Fibroblast of upper back skin (primary cell): ENCODE results near the gene RCCD1.

Source experiments
- DNase-seq: peaks from one replicate; pipeline ENCODE4 v3.0.0-alpha.2; 2013

The RCCD1 gene

GRCh38 chr15:90945091-90945490, 9.6 kb upstream of the RCCD1 start:
- DNase-seq, result no peak

DNA sequence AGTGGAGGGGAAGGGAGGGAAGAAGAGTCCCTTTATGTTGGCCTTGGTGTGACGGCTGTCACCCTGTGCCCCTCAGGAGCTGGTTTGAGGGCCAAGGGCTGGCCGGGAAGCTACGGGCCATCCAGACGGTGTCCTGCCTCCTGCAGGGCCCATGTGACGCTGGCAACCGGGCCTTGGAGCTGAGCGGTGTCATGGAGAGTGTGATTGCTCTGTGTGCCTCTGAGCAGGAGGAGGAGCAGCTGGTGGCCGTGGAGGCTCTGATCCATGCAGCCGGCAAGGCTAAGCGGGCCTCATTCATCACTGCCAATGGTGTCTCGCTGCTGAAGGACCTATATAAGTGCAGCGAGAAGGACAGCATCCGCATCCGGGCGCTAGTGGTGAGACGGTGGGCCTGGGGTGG, 8.1 kb upstream of the RCCD1 start:
- no peak for DNase-seq

- DNase-seq, result no peak
Measured at GRCh38 chr15:90946941-90947576, 7.6 kb upstream of the RCCD1 start.

GRCh38 chr15:90947577-90948357, 6.9 kb upstream of the RCCD1 start:
- DNase-seq, result no peak

DNA sequence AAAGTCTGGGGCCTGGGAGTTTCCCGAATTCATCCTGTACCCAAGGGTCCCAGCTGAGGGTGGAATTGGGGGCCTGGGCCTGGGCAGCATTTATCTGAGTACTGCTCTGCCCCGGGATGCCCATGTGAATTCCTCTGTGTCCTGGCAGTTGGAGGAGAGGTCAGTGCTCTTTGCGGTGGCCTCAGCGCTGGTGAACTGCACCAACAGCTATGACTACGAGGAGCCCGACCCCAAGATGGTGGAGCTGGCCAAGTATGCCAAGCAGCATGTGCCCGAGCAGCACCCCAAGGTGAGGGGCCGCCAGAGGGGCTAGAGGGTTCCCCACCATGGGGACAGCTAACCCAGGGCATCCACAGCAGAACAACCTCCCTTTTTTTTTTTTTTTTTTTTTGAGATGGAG, 6.2 kb upstream of the RCCD1 start:
- no peak for DNase-seq

DNA sequence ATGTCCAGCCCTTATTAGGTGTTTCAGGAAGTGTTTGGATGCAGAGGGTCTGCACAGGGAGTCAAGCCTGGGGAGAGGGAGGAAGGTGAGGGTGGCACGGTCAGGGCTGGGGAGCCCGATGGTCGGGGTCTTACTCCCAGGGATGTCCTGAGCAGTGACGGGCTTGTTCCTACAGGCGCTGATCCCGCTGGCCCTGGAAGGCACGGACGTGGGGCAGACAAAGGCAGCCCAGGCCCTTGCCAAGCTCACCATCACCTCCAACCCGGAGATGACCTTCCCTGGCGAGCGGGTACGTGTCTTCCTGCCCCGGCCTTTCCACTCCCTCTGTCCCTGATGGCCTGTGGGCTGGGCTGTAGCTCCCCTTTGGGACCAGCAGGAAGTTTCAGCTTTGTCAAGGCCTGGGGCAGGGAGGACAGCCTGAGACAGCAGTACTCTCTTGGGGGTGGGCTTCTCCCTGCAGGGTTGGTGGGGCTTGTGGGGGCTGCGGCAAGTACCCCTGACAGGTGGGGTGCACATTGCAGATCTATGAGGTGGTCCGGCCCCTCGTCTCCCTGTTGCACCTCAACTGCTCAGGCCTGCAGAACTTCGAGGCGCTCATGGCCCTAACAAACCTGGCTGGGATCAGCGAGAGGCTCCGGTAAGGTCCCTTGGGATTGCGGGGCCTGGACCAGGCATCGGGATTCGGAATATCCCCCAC, 4.6 kb upstream of the RCCD1 start:
- no peak for DNase-seq

- DNase-seq, result no peak
Measured at GRCh38 chr15:90950676-90951075, 4.0 kb upstream of the RCCD1 start.

GRCh38 chr15:90952901-90953677, 1.6 kb upstream of the RCCD1 start:
- DNase-seq, result no peak

GRCh38 chr15:90953947-90954711, 555 bp upstream of the RCCD1 start:
- DNase-seq, result no peak

GRCh38 chr15:90955624-90956273, 1.1 kb downstream of the RCCD1 start:
- DNase-seq, result no peak

DNA sequence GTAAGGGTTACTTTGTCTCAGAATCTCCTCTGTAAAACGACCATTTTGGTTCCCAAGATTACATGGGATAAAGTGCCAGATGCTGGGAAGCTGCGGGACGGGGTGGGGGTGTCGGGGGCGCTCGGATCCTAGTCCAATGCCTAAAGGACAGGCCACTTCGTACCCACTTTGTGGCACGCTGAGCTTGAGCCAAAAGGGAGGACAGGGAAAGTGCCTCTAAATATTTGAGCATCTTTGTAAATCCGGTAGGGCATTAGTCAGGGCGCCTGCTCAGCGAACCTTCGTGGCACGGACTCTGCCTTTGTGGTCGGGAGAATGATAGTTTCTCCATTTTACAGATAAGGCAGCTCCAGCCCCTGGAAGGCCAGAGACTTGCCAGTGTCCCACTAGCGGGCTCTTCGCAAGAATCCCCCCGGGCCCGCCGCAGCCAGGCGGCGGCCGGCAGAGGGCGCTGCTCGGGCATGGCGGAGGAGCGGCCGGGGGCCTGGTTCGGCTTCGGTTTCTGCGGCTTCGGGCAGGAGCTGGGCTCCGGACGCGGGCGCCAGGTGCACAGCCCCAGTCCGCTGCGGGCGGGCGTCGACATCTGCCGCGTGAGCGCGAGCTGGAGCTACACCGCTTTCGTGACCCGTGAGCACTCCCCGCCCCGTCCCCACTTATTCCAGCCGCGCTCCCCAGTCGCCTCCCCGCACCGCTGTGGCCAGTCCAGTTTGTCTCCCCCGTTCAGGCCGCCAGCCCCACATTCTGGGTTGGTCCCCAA, 1.8 kb downstream of the RCCD1 start:
- DNase-seq, result peak; percentile 66

DNA sequence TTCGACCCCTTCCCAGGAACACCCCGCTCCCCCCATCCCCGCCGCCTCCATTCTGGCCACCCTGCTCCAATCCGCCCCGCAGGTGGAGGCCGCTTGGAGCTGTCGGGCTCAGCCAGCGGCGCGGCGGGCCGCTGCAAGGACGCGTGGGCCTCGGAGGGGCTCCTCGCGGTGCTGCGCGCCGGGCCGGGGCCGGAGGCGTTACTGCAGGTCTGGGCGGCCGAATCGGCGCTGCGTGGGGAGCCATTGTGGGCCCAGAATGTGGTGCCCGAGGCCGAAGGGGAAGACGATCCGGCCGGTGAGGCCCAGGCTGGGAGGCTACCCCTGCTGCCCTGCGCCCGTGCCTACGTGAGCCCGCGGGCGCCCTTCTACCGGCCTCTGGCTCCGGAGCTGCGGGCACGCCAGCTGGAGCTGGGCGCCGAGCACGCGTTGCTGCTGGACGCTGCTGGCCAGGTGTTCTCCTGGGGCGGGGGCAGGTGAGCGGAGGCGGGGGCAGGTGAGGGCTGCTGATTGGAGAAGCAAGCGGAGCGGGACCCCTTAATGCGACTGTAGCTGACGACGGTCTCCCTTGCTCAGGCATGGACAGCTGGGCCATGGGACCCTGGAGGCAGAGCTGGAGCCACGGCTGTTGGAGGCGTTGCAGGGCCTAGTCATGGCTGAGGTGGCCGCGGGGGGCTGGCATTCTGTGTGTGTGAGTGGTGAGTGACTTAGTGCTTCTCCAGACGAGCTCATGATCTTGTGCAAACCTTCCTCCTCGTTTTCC, 2.5 kb downstream of the RCCD1 start:
- DNase-seq, result peak; percentile 27

- no peak for DNase-seq
Measured at GRCh38 chr15:90957791-90958190, 3.1 kb downstream of the RCCD1 start.

GRCh38 chr15:90959028-90959595, 4.4 kb downstream of the RCCD1 start:
- no peak for DNase-seq

DNA sequence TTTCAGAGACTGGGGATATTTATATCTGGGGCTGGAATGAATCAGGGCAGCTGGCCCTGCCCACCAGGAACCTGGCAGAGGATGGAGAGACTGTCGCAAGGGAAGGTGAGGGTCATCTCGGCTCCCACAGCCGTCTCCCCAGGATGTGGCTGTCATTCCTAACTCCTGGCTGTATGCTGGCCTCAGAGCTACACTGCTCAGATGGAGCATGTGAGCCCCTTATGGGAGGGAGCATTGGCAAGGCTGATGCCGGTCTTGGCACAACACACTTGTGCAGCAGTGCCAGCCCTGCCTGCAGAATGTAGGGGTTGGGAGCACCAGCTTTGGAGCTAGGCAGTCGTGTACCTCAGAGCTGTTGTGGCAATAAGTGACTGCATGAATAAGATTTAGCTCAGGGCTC, 5.2 kb downstream of the RCCD1 start:
- no peak for DNase-seq

- DNase-seq, result no peak
Measured at GRCh38 chr15:90960298-90961091, 5.8 kb downstream of the RCCD1 start.

- no peak for DNase-seq
Measured at GRCh38 chr15:90962021-90962420, 7.3 kb downstream of the RCCD1 start.

DNA sequence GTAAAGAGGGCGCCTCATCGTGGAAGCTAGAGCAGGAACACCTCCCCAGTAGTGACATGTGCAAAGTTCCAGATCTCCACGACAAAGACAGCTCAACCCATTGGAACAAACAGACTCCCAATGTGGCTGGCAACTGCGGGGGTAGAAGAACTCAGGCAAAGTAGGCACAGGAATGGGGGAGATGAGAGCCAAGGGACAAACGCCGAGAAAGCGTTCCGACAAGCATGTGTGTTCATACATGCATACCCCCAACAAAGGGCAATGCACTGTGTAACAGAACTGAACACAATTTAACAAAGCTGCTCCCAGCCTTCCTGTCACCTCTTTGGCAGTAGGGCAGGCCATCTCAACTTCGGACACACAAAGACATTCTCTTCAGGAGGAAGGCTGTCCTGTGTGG, 11.6 kb downstream of the RCCD1 start:
- DNase-seq, result no peak

DNA sequence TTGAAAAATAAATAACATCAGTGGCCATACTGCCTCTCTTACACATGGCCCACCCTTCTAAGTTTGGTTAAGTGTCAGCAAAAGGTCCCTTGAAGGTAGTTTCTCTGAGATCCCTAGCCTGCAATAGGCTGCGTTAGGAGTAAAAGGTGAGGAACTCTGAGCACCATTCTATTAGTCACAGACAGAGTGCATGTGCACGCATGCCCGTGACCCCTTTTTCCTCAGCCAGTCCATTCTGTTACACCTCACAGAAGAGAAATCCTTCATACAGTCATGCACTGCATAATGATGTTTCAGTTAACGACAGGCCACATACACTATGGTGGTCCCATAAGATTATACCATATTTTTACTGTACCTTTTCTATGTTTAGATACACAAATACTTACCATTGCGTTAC, 12.5 kb downstream of the RCCD1 start:
- DNase-seq, result no peak
